GM12873 (cell line): Measurements from ENCODE around the gene PIPOX.

Experiments used
- CTCF ChIP-seq: IDR thresholded peaks from 2 replicates; pipeline ENCODE4 v1.5.1; 2012; ENCODE audit warnings: low read depth, mild to moderate bottlenecking, moderate library complexity, low read length, control low read depth; ENCODE audit not compliant: insufficient read depth; ENCODE audit errors: missing control alignments

PIPOX gene

GRCh38 chr17:29043539-29044145, 701 bp downstream of the PIPOX start:
- TF ChIP-seq CTCF, result no peak

- TF ChIP-seq CTCF, result no peak
Measured at GRCh38 chr17:29045026-29045425, 2.1 kb downstream of the PIPOX start.

GRCh38 chr17:29045734-29046472, 3.0 kb downstream of the PIPOX start:
- no peak for TF ChIP-seq CTCF

- TF ChIP-seq CTCF, result no peak
Measured at GRCh38 chr17:29046473-29046839, 3.5 kb downstream of the PIPOX start.

- no peak for TF ChIP-seq CTCF
Measured at GRCh38 chr17:29048440-29049368, 5.8 kb downstream of the PIPOX start.

GRCh38 chr17:29049541-29050145, 6.7 kb downstream of the PIPOX start:
- TF ChIP-seq CTCF, result no peak
